Testis (tissue), 2 donors: ENCODE results near the gene DRC1.

Experiments used
- CTCF ChIP-seq, 3 experiments: fragments of 450-650 bp in 2 of 3; fragments of 200-600 bp in 1 of 3; sonication (generic) in 1 of 3; IDR thresholded peaks; one replicate each; pipeline ENCODE4 v1.5.1; 2016 to 2019; ENCODE audit warnings: antibody characterized with exemption in 3 of 3, mild to moderate bottlenecking in 2 of 3, moderate library complexity in 1 of 3
- POLR2A ChIP-seq: fragments of 450-650 bp; IDR thresholded peaks from one replicate; pipeline ENCODE4 v1.6.1; 2017; ENCODE audit warnings: antibody characterized with exemption, mild to moderate bottlenecking, moderate library complexity

GRCh38 chr2:26479789-26480565 lies 78.3 kb downstream of the DRC1 start:
- no peak for TF ChIP-seq CTCF (IDR thresholded peaks at IDR 0.05)
- TF ChIP-seq POLR2A, result no peak
